Measurements from ENCODE around the gene ANKRD63.

Gene ANKRD63

DNA sequence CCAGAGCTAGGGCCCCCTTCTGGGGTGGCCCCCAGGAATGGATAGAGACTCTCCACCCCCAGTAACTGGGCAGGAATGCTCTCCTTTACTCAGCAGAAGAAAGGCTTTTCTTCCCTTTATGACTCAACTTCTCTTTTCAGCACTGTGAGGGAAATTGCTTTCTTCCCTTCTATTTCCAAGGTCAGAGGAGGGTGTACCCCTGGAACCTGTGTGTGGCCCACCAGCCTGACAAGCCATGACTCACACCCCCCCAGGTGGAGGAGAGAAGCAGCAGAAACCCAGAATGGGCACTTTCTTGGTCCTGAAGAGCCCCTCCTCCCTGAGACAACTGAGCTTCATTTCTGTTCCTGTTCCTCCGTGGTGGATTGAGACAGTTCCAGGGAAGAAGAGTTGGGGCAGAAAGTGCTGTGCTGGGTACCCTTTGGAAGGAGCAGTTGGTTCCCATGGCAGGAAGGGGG lies 2.7 kb upstream of the ANKRD63 start:
- no peaks in the 10 kb centered on the region for H3K9me3 ChIP-seq (ENCODE audit: insufficient read depth, low read depth, low read length)
- H3K27ac ChIP-seq (ENCODE audit: low read depth, low read length), result peak overlapping the region; percentile 34; the same call in 1 of the 2 replicates
- H3K27me3 ChIP-seq (ENCODE audit: insufficient read depth, low read length), result peaks cover 70% of the 10 kb centered on the region
- WGBS, result 19% methylated on average over 1 of the region's 1 CpG
- peaks cover 34% of the 10 kb centered on the region for H3K4me1 ChIP-seq (ENCODE audit: insufficient read depth, low read length)
- no peaks in the 10 kb centered on the region for H3K36me3 ChIP-seq (ENCODE audit: insufficient read depth, low read length)
- H3K9ac ChIP-seq (ENCODE audit: low read depth, low read length), result no peak overlapping the region
- H3K4me3 ChIP-seq (ENCODE audit: low read length), result no peak overlapping the region

DNA sequence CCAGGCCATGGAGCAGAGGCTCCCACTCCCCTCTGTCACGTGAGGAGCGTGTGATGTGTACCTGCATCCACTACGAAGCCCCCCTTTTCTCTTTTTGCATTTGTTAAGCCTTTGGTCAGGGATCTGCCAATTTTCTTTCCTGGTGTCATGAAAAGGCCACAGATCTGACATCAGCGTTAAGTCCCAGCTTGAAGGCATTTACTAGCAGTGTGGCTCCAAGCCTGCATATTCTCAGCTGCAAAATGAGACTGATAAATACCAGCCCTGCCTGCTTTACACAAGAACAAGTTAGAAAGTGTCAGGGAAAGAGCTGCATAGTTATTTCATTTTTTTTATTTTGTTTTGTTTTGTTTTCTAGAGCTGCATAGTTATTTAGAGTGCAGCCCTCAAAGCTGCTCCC lies 2.3 kb upstream of the ANKRD63 start:
- no peaks in the 10 kb centered on the region for H3K36me3 ChIP-seq (ENCODE audit: insufficient read depth, low read length)
- no peak overlapping the region for H3K4me3 ChIP-seq (ENCODE audit: low read length)
- no peak overlapping the region for H3K9ac ChIP-seq (ENCODE audit: low read depth, low read length)
- no peaks in the 10 kb centered on the region for H3K9me3 ChIP-seq (ENCODE audit: insufficient read depth, low read depth, low read length)
- 20% methylated on average over 4 of the region's 4 CpGs for WGBS
- H3K27ac ChIP-seq (ENCODE audit: low read depth, low read length), result no peak overlapping the region; the same call in 1 of the 2 replicates
- H3K4me1 ChIP-seq (ENCODE audit: insufficient read depth, low read length), result peaks cover 33% of the 10 kb centered on the region
- H3K27me3 ChIP-seq (ENCODE audit: insufficient read depth, low read length), result peaks cover 70% of the 10 kb centered on the region

DNA sequence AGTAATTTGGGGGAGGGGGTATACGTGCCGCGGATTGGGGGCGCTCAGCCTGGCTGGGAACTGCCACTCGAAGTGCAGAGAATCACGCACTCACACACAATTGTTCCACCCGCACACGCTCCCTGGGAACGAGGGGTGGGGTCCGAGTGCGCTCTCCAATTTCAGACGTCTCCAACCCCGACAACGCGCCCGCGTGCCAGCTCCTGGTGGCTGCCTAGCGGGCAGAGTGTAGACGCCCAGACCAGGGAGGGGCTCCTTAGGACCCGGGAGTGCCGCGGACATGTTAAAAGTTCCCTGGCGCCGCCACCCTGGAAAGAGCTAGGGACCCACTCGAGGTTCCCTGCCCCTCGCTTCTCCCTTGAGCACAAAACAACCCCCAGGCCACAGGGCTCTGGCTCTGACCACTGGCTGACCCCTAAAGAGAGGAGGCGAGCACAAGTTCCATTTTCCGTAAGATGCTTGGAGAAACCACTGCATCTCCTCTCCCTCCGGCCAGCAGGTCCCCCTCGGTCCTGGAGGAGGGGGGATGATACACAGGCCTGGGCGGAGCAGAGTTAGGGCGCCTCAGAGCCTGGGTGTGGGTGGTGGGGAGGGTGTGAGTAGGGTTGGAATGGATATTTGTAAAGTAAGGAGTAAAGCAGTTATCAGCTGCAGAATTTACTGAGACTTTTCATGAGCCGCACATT lies 894 bp upstream of the ANKRD63 start:
- no peaks in the 10 kb centered on the region for H3K36me3 ChIP-seq (ENCODE audit: insufficient read depth, low read length)
- H3K4me3 ChIP-seq (ENCODE audit: low read length), result peak overlapping the region; percentile 45
- WGBS, result 13% methylated on average over 33 of the region's 33 CpGs
- no peak overlapping the region for H3K9ac ChIP-seq (ENCODE audit: low read depth, low read length)
- H3K27me3 ChIP-seq (ENCODE audit: insufficient read depth, low read length), result peaks cover 72% of the 10 kb centered on the region
- no peak overlapping the region for H3K27ac ChIP-seq (ENCODE audit: low read depth, low read length)
- no peaks in the 10 kb centered on the region for H3K9me3 ChIP-seq (ENCODE audit: insufficient read depth, low read depth, low read length)
- peaks cover 40% of the 10 kb centered on the region for H3K4me1 ChIP-seq (ENCODE audit: insufficient read depth, low read length)

DNA sequence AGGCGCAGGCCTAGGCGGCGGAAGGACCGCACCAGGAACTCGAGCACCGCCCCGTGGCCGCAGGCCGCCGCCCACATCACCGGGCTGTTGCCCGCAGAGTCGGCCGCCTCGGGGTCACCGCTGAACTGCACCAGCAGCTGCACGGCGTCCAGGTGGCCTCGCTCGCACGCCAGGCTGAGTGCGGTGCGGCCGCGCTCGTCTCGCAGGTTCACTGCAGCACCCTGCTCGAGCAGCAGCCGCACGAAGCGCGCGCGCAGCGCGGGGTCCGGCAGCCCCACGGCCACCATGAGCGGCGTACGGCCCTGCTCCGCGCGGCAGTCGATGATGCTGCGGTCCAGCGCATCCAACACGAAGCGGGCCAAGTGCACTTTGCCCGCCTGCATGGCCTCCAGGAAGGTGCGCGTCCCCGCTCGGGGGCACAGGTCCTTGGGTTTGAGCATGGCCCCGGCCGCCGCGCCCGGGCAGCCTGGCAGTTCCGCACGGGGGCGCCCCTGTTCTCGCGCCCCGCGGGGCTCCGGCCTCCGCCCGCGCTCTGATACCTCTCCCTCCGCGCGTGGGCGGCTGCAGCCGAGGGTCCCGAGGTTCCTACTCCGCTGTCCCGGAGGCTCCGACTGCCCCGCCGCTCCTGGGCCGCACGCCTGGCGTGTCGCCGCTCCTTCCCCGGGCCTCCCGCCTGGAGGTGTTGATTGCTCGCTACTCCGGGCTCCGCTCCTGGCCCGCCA lies 556 bp downstream of the ANKRD63 start:
- Histone ChIP-seq H3K9me3 (ENCODE audit: insufficient read depth, low read depth, low read length) (no peaks in the 10 kb centered on the region), H3K36me3 (ENCODE audit: insufficient read depth, low read length) (no peaks in the 10 kb centered on the region), H3K27me3 (ENCODE audit: insufficient read depth, low read length) (peaks cover 78% of the 10 kb centered on the region), H3K9ac (ENCODE audit: low read depth, low read length) (no peak overlapping the region), H3K27ac (ENCODE audit: low read depth, low read length) (no peak overlapping the region), H3K4me1 (ENCODE audit: insufficient read depth, low read length) (peaks cover 40% of the 10 kb centered on the region), H3K4me3 (ENCODE audit: low read length) (peak overlapping the region; percentile 45)
- 1% methylated on average over 92 of the region's 92 CpGs for WGBS

DNA sequence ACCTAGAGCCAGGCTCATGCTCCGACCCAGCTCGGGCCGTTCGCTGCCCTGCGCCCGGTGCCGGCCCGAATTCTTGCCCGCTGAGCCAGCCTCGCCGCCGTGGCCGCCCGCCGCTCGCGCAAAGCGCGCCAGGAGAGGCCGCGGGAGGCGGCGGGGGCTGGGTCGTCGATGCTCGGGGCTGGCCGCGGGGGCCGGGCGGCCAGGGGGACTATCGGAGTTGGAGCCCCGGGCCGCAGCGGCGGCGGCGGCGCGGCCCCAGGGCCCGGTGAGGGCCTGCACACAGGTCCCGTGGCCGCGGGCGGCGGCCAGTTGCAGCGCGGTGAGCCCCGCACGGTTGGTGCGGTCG lies 1.1 kb downstream of the ANKRD63 start:
- H3K27me3 ChIP-seq (ENCODE audit: insufficient read depth, low read length), result peaks cover 75% of the 10 kb centered on the region
- WGBS, result 1% methylated on average over 51 of the region's 51 CpGs
- H3K4me3 ChIP-seq (ENCODE audit: low read length), result peak overlapping the region; percentile 45

GRCh38 chr15:40281057-40281800 lies 1.6 kb downstream of the ANKRD63 start:
- H3K4me3 ChIP-seq (ENCODE audit: low read length), result peak overlapping the region; percentile 45
- H3K9ac ChIP-seq (ENCODE audit: low read depth, low read length), result no peak overlapping the region
- no peaks in the 10 kb centered on the region for H3K36me3 ChIP-seq (ENCODE audit: insufficient read depth, low read length)
- no peak overlapping the region for H3K27ac ChIP-seq (ENCODE audit: low read depth, low read length)
- WGBS, result 10% methylated on average over 43 of the region's 43 CpGs
- peaks cover 35% of the 10 kb centered on the region for H3K4me1 ChIP-seq (ENCODE audit: insufficient read depth, low read length)
- peaks cover 69% of the 10 kb centered on the region for H3K27me3 ChIP-seq (ENCODE audit: insufficient read depth, low read length)
- H3K9me3 ChIP-seq (ENCODE audit: insufficient read depth, low read depth, low read length), result no peaks in the 10 kb centered on the region

More for the DNA sequence above, 1.1 kb downstream of the ANKRD63 start:
- no peaks in the 10 kb centered on the region for H3K36me3 ChIP-seq (ENCODE audit: insufficient read depth, low read length)
- H3K9me3 ChIP-seq (ENCODE audit: insufficient read depth, low read depth, low read length), result no peaks in the 10 kb centered on the region
- H3K9ac ChIP-seq (ENCODE audit: low read depth, low read length), result no peak overlapping the region
- H3K4me1 ChIP-seq (ENCODE audit: insufficient read depth, low read length), result peaks cover 40% of the 10 kb centered on the region
- H3K27ac ChIP-seq (ENCODE audit: low read depth, low read length), result no peak overlapping the region

DNA sequence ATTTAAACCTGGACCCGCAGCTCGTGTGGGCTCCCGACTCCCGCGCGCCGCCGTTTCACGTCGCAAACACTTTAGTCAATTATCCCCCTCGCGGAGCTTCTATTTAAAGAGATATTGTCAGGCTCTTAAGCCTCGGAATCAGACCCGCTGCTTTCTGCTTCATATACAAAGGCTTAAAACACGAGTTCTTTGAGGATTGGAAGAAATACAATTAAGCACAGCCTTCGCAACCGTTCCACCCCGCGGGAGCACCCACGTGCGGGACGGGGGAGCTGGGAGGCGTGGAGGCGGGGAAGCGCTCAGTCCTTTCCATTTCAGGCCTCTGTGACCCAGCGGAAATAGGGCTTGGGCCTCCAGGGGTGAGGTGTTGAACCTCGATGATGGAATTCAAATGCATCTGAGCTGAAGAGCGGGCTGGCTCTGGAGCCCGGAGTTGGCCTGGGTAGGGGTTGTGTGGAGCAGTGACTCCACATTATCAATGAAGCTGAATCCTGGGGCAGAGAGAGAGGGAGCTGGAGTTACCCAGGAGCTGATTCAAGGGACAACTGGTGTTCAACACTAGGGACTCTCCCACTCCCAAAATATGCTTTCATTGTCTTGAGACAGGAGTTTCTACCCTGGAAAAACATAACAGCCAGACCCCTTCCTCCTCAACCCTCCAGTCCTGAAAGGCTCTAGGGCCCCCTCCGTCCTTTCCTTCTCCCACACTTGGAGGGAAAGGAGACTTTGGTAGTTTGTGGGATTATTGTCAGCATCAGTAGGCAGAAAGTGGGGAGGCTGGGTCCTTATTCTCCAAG lies 2.4 kb downstream of the ANKRD63 start:
- Histone ChIP-seq H3K9ac (ENCODE audit: low read depth, low read length) (no peak overlapping the region), H3K27me3 (ENCODE audit: insufficient read depth, low read length) (peaks cover 67% of the 10 kb centered on the region), H3K4me1 (ENCODE audit: insufficient read depth, low read length) (peaks cover 27% of the 10 kb centered on the region), H3K9me3 (ENCODE audit: insufficient read depth, low read depth, low read length) (no peaks in the 10 kb centered on the region), H3K36me3 (ENCODE audit: insufficient read depth, low read length) (no peaks in the 10 kb centered on the region), H3K27ac (ENCODE audit: low read depth, low read length) (no peak overlapping the region), H3K4me3 (ENCODE audit: low read length) (peak overlapping the region; percentile 45)
- WGBS, result 6% methylated on average over 29 of the region's 30 CpGs

- Histone ChIP-seq H3K27me3 (ENCODE audit: insufficient read depth, low read length) (peaks cover 62% of the 10 kb centered on the region), H3K4me1 (ENCODE audit: insufficient read depth, low read length) (peaks cover 20% of the 10 kb centered on the region), H3K9me3 (ENCODE audit: insufficient read depth, low read depth, low read length) (no peaks in the 10 kb centered on the region), H3K27ac (ENCODE audit: low read depth, low read length) (no peak overlapping the region), H3K36me3 (ENCODE audit: insufficient read depth, low read length) (no peaks in the 10 kb centered on the region), H3K9ac (ENCODE audit: low read depth, low read length) (no peak overlapping the region), H3K4me3 (ENCODE audit: low read length) (peak overlapping the region; percentile 45)
- WGBS, result 3% methylated on average over 40 of the region's 40 CpGs
Observed at GRCh38 chr15:40279437-40280141, 3.3 kb downstream of the ANKRD63 start.

- H3K9me3 ChIP-seq (ENCODE audit: insufficient read depth, low read depth, low read length), result no peaks in the 10 kb centered on the region
- no peak overlapping the region for H3K9ac ChIP-seq (ENCODE audit: low read depth, low read length)
- H3K36me3 ChIP-seq (ENCODE audit: insufficient read depth, low read length), result no peaks in the 10 kb centered on the region
- H3K4me3 ChIP-seq (ENCODE audit: low read length), result no peak overlapping the region
- H3K27ac ChIP-seq (ENCODE audit: low read depth, low read length), result no peak overlapping the region
- peaks cover 48% of the 10 kb centered on the region for H3K27me3 ChIP-seq (ENCODE audit: insufficient read depth, low read length)
- 74% methylated on average over 10 of the region's 10 CpGs for WGBS
- peaks cover 20% of the 10 kb centered on the region for H3K4me1 ChIP-seq (ENCODE audit: insufficient read depth, low read length)
Observed at GRCh38 chr15:40278026-40278425, 4.8 kb downstream of the ANKRD63 start.

DNA sequence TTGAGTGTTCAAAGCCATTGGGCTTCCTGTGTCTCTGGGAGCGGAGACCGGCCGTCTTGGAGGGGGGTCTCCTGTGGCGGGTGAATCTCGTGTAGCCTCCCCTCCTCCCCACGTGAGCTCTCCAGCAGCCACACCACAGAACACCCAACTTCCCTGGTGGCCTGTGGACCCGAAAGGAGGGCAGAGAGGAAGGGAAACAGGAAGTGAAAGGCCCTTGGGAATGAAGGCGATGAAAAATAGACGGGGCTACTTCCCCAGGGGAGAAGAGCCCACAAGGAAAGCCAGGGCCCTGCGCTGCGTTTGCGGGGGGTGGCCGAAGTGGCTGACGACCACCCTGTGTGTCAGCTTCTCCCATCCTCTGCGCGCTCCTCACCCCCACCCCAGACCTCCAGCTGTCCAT lies 5.4 kb downstream of the ANKRD63 start:
- Histone ChIP-seq H3K36me3 (ENCODE audit: insufficient read depth, low read length) (no peaks in the 10 kb centered on the region), H3K27ac (ENCODE audit: low read depth, low read length) (no peak overlapping the region), H3K4me3 (ENCODE audit: low read length) (no peak overlapping the region), H3K4me1 (ENCODE audit: insufficient read depth, low read length) (peaks cover 20% of the 10 kb centered on the region), H3K27me3 (ENCODE audit: insufficient read depth, low read length) (peaks cover 43% of the 10 kb centered on the region), H3K9me3 (ENCODE audit: insufficient read depth, low read depth, low read length) (no peaks in the 10 kb centered on the region), H3K9ac (ENCODE audit: low read depth, low read length) (no peak overlapping the region)
- WGBS, result 86% methylated on average over 16 of the region's 16 CpGs
